Dendritic cell treated with granulocyte-macrophage colony-stimulating factor and Interleukin-4, amounts not matched to agents 40 ng/mL and 50 ng/mL, for 4 days (primary cell): ENCODE data around the gene SDC4.

Experiments used
- H3K27ac Mint-ChIP-seq: one replicate; pipeline ENCODE4 v1.8.0; 2022; ENCODE audit warnings: mild to moderate bottlenecking, mixed read lengths
- H3K27me3 Mint-ChIP-seq: one replicate; pipeline ENCODE4 v1.8.0; 2022; ENCODE audit warnings: mild to moderate bottlenecking, mixed read lengths
- H3K36me3 Mint-ChIP-seq: one replicate; pipeline ENCODE4 v1.8.0; 2022; ENCODE audit warnings: low read depth, mixed read lengths
- H3K4me1 Mint-ChIP-seq: one replicate; pipeline ENCODE4 v1.8.0; 2022; ENCODE audit warnings: low read depth, mixed read lengths
- H3K4me3 Mint-ChIP-seq: one replicate; pipeline ENCODE4 v1.8.0; 2022; ENCODE audit warnings: mild to moderate bottlenecking, moderate library complexity, mixed read lengths
- H3K9me3 Mint-ChIP-seq: one replicate; pipeline ENCODE4 v1.8.0; 2022; ENCODE audit warnings: mixed read lengths
- intact Hi-C: fragments of 100-400 bp; cut with micrococcal nuclease; formaldehyde crosslinking; loops from one replicate; pipeline ENCODE4 v1.15.0; 2022

The SDC4 gene

GRCh38 chr20:45294659-45295058, 53.6 kb downstream of the SDC4 start:
- Mint-ChIP-seq H3K36me3 (no peaks in the 10 kb centered on the region), H3K27me3 (peaks cover 47% of the 10 kb centered on the region), H3K9me3 (no peaks in the 10 kb centered on the region), H3K27ac (no peak overlapping the region), H3K4me1 (peaks cover 25% of the 10 kb centered on the region), H3K4me3 (no peak overlapping the region)
- intact Hi-C loops: loop anchor here (5.0 kb wide), 1 partner anchor 197 kb away; no protein-coding TSS in a partner anchor

GRCh38 chr20:45294003-45294368, 54.2 kb downstream of the SDC4 start:
- Mint-ChIP-seq H3K27me3 (peaks cover 47% of the 10 kb centered on the region), H3K36me3 (no peaks in the 10 kb centered on the region), H3K4me3 (peak overlapping the region; percentile 70), H3K27ac (peak overlapping the region; percentile 51), H3K9me3 (no peaks in the 10 kb centered on the region), H3K4me1 (peaks cover 25% of the 10 kb centered on the region)
- intact Hi-C loops: loop anchor here (5.0 kb wide), 1 partner anchor 197 kb away; no protein-coding TSS in a partner anchor

- H3K9me3 Mint-ChIP-seq: no peaks in the 10 kb centered on the region
- intact Hi-C loops: loop anchor here (5.0 kb wide), 1 partner anchor 196 kb away; no protein-coding TSS in a partner anchor
- H3K27me3 Mint-ChIP-seq: peaks cover 52% of the 10 kb centered on the region
- no peaks in the 10 kb centered on the region for H3K36me3 Mint-ChIP-seq
- H3K4me3 Mint-ChIP-seq: peak overlapping the region; percentile 70
- H3K27ac Mint-ChIP-seq: peak overlapping the region; percentile 51
- peaks cover 25% of the 10 kb centered on the region for H3K4me1 Mint-ChIP-seq
Measured at GRCh38 chr20:45293041-45294002, 54.9 kb downstream of the SDC4 start.

GRCh38 chr20:45292343-45292742, 55.9 kb downstream of the SDC4 start:
- no peak overlapping the region for H3K4me3 Mint-ChIP-seq
- H3K4me1 Mint-ChIP-seq: peaks cover 25% of the 10 kb centered on the region
- no peak overlapping the region for H3K27ac Mint-ChIP-seq
- no peaks in the 10 kb centered on the region for H3K9me3 Mint-ChIP-seq
- peaks cover 51% of the 10 kb centered on the region for H3K27me3 Mint-ChIP-seq
- no peaks in the 10 kb centered on the region for H3K36me3 Mint-ChIP-seq
- intact Hi-C loops: loop anchor here (5.0 kb wide), 1 partner anchor 195 kb away; no protein-coding TSS in a partner anchor

- intact Hi-C loops: loop anchor here (1.0 to 5.0 kb wide), 2 partner anchors 152 to 194 kb away; no protein-coding TSS in a partner anchor
- Mint-ChIP-seq H3K27me3 (peaks cover 54% of the 10 kb centered on the region), H3K27ac (no peak overlapping the region), H3K36me3 (no peaks in the 10 kb centered on the region), H3K9me3 (no peaks in the 10 kb centered on the region), H3K4me3 (no peak overlapping the region), H3K4me1 (peaks cover 25% of the 10 kb centered on the region)
Measured at GRCh38 chr20:45291526-45291925, 56.7 kb downstream of the SDC4 start.

GRCh38 chr20:45290677-45291355, 57.4 kb downstream of the SDC4 start:
- Mint-ChIP-seq H3K9me3 (no peaks in the 10 kb centered on the region), H3K4me1 (peaks cover 25% of the 10 kb centered on the region), H3K36me3 (no peaks in the 10 kb centered on the region), H3K27me3 (peaks cover 54% of the 10 kb centered on the region), H3K4me3 (no peak overlapping the region), H3K27ac (no peak overlapping the region)
- intact Hi-C loops: loop anchor here (1.0 to 5.0 kb wide), 2 partner anchors 152 to 194 kb away; no protein-coding TSS in a partner anchor

- no peak overlapping the region for H3K27ac Mint-ChIP-seq
- no peak overlapping the region for H3K4me3 Mint-ChIP-seq
- peaks cover 50% of the 10 kb centered on the region for H3K27me3 Mint-ChIP-seq
- intact Hi-C loops: loop anchor here (5.0 kb wide), 1 partner anchor 193 kb away; no protein-coding TSS in a partner anchor
- no peaks in the 10 kb centered on the region for H3K9me3 Mint-ChIP-seq
- H3K36me3 Mint-ChIP-seq: no peaks in the 10 kb centered on the region
- peaks cover 25% of the 10 kb centered on the region for H3K4me1 Mint-ChIP-seq
Measured at GRCh38 chr20:45289942-45290676, 58.1 kb downstream of the SDC4 start.

GRCh38 chr20:45288860-45289259, 59.4 kb downstream of the SDC4 start:
- H3K27me3 Mint-ChIP-seq: peaks cover 43% of the 10 kb centered on the region
- intact Hi-C loops: no loop called here
- no peaks in the 10 kb centered on the region for H3K36me3 Mint-ChIP-seq
- no peak overlapping the region for H3K4me3 Mint-ChIP-seq
- peaks cover 26% of the 10 kb centered on the region for H3K4me1 Mint-ChIP-seq
- H3K9me3 Mint-ChIP-seq: no peaks in the 10 kb centered on the region
- H3K27ac Mint-ChIP-seq: no peak overlapping the region

- H3K27ac Mint-ChIP-seq: no peak overlapping the region
- H3K27me3 Mint-ChIP-seq: peaks cover 38% of the 10 kb centered on the region
- H3K9me3 Mint-ChIP-seq: no peaks in the 10 kb centered on the region
- no peaks in the 10 kb centered on the region for H3K36me3 Mint-ChIP-seq
- intact Hi-C loops: no loop called here
- H3K4me1 Mint-ChIP-seq: peaks cover 26% of the 10 kb centered on the region
- H3K4me3 Mint-ChIP-seq: no peak overlapping the region
Measured at GRCh38 chr20:45288376-45288775, 59.8 kb downstream of the SDC4 start.

GRCh38 chr20:45283551-45284057, 64.6 kb downstream of the SDC4 start:
- Mint-ChIP-seq H3K27me3 (peaks cover 16% of the 10 kb centered on the region), H3K4me1 (peaks cover 19% of the 10 kb centered on the region), H3K9me3 (no peaks in the 10 kb centered on the region), H3K36me3 (no peaks in the 10 kb centered on the region), H3K27ac (peak overlapping the region; percentile 21), H3K4me3 (no peak overlapping the region)
- intact Hi-C loops: no loop called here

- no peaks in the 10 kb centered on the region for H3K9me3 Mint-ChIP-seq
- peaks cover 19% of the 10 kb centered on the region for H3K4me1 Mint-ChIP-seq
- H3K27me3 Mint-ChIP-seq: peaks cover 12% of the 10 kb centered on the region
- H3K4me3 Mint-ChIP-seq: no peak overlapping the region
- intact Hi-C loops: no loop called here
- H3K36me3 Mint-ChIP-seq: no peaks in the 10 kb centered on the region
- no peak overlapping the region for H3K27ac Mint-ChIP-seq
Measured at GRCh38 chr20:45282700-45283550, 65.3 kb downstream of the SDC4 start.

- Mint-ChIP-seq H3K27me3 (peaks cover 9% of the 10 kb centered on the region), H3K4me1 (peaks cover 19% of the 10 kb centered on the region), H3K27ac (no peak overlapping the region), H3K4me3 (no peak overlapping the region), H3K9me3 (no peaks in the 10 kb centered on the region), H3K36me3 (no peaks in the 10 kb centered on the region)
- intact Hi-C loops: no loop called here
Measured at GRCh38 chr20:45279992-45280391, 68.2 kb downstream of the SDC4 start.

GRCh38 chr20:45275338-45275737, 72.9 kb downstream of the SDC4 start:
- peaks cover 4% of the 10 kb centered on the region for H3K4me1 Mint-ChIP-seq
- no peaks in the 10 kb centered on the region for H3K36me3 Mint-ChIP-seq
- no peak overlapping the region for H3K4me3 Mint-ChIP-seq
- H3K27me3 Mint-ChIP-seq: peaks cover 13% of the 10 kb centered on the region
- no peak overlapping the region for H3K27ac Mint-ChIP-seq
- intact Hi-C loops: no loop called here
- H3K9me3 Mint-ChIP-seq: no peaks in the 10 kb centered on the region
